Measurements from ENCODE around the gene RXRA.

The RXRA gene

DNA sequence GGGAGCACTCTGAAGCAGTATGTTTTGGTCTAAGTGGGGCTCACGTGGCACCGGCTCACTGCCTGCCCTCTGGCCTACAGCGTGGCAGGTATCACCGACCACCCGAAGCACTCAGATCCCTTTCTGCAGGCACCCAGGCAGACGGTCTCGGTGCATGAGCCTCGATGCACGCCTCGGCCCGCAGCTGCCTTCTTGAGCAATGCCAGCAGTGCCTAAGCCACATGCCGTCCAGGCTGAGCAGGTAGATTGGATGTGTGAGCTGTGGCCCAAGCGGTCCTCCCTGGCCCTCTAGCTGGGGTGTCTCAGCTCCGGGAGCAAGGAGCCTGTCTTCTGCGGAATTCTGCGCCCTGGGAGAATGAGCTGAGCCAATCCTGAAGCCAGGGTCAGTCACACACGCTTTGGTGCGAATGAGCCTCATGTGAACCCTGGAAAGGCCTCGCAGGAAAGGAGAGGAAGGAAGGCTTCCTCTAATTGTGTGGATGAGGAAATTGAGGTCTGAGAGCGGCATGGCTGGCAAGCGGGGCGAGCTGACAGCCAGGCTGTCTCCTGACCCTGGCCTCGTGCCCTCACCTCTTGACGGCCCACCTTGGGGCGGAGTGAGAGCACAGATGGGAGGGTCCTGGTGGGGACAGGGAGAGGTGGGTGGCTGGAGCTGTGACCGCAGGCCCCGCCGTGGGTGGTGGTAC lies 14.4 kb downstream of the RXRA start:
- TF ChIP-seq, protein P1, sequence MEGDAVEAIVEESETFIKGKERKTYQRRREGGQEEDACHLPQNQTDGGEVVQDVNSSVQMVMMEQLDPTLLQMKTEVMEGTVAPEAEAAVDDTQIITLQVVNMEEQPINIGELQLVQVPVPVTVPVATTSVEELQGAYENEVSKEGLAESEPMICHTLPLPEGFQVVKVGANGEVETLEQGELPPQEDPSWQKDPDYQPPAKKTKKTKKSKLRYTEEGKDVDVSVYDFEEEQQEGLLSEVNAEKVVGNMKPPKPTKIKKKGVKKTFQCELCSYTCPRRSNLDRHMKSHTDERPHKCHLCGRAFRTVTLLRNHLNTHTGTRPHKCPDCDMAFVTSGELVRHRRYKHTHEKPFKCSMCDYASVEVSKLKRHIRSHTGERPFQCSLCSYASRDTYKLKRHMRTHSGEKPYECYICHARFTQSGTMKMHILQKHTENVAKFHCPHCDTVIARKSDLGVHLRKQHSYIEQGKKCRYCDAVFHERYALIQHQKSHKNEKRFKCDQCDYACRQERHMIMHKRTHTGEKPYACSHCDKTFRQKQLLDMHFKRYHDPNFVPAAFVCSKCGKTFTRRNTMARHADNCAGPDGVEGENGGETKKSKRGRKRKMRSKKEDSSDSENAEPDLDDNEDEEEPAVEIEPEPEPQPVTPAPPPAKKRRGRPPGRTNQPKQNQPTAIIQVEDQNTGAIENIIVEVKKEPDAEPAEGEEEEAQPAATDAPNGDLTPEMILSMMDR (IDR thresholded peaks at IDR 0.05) = no peak
- peak overlapping the region; percentile 20 for H3K4me3 ChIP-seq
- H3K27ac ChIP-seq = peak overlapping the region; percentile 37 to 86
- DNase-seq (ENCODE audit: low spot score) = no peak

DNA sequence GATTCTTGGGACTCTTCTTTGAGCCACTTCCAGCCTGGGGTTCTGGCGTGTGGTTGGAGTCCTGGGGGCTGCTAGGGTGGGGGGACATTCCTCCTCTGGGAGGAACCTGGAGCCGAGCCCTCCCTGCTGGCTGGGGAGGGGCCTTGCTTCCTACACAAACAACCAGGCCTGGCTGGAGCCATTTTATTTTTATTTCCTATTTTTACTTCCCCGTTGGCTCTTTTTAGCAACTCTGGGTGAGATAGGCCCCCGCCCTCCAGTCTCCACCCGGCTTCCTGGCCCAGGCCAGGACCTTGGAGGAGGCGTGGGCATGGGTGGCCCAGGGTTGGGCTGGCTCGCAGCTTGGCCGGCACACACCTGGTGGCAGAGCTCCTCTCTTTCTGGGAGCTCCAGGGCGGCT lies 15.1 kb downstream of the RXRA start:
- TF ChIP-seq, protein P1 (IDR thresholded peaks at IDR 0.05) = no peak

DNA sequence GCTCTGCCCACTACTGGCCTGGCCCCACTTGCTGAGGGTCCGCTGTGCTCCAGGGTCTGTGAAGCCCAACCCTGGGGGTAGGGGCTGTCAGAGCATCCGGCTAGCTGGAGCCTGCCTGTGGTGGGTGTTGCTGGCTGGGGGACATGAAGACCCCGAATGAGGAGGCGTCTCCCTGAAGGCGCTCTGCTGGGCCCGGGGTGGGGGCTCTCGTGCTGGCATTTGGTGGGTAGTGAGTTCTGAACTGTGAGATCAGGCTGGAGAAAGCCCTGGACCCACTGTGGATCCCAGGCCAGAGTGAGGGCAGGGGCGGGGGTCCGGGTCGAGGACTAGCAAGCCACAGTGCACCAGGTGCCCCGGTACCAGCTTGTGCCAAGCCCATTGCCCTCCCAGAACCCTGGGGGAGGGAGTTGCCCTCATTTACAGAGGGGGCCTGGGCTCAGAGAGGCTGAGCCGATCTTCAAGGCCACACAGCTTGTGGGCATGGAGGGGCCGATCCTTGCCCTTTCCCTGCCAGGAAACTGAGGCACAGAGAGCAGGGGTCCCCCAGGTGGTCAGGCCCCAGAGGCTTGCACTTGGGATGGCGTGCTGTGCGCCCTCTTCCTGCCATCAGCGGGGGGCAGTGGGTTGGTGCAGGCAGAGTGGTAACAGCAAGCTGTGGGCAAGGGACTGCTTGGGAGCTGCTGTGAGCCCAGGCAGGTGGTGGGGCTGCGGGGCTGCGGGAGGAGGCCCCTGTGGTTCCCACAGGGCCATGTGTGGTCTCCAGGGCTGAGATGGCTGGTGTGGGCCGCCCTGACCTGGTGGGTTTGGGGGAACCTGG lies 15.9 kb downstream of the RXRA start:
- DNase-seq (ENCODE audit: low spot score) = no peak
- Histone ChIP-seq H3K4me3 (peak overlapping the region; percentile 10), H3K27ac (peak overlapping the region; percentile 37 to 86)
- TF ChIP-seq, protein P1 (IDR thresholded peaks at IDR 0.05) = no peak

More for the DNA sequence above, 15.1 kb downstream of the RXRA start:
- Histone ChIP-seq H3K4me3 (peak overlapping the region; percentile 10), H3K27ac (peak overlapping the region; percentile 37 to 86)
- no peak for DNase-seq (ENCODE audit: low spot score)

DNA sequence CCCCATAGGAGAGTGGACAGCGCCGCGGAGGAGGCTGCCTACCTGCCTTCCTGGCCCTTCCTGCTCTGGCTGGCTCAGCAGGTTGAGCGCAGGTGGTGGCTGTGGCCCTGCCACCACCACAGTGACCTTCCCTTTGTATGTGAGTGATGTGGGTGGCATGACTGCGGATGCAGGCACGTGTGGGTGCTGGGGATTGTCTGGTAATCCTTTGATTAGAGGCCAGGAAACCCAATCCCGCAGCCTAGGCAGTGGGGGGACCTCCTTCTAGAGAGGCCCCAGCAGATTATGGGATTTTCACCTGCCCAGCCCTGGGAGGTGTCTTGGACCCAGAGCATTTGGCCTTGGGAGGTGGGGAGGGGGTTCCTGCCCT lies 16.5 kb downstream of the RXRA start:
- no peak for DNase-seq (ENCODE audit: low spot score)
- H3K27ac ChIP-seq = peak overlapping the region in 1 of 2 donors; percentile 86
- TF ChIP-seq, protein P1 (IDR thresholded peaks at IDR 0.05) = no peak
- no peak overlapping the region for H3K4me3 ChIP-seq

DNA sequence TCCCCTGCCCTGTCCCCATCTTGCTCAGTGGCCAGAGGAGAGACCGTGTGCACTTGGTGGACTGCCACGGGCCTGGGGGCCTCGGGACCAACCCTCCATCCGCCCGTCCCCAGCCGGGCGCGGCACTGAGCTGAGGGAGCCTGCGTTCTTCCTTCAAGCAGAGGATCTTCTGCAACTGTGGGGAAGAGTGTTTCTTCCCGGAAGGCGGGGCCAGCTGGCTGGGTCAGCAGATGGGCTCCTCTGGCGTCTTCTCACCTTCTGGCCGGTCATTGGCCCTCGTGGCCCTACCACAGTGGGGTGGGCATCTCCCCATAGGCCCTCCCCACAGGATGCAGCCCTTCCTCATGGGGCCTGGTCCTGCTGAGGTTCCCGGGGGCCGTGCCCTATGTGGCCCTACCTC lies 17.4 kb downstream of the RXRA start:
- peak overlapping the region in 1 of 2 donors; percentile 86 for H3K27ac ChIP-seq
- DNase-seq (ENCODE audit: low spot score) = no peak

DNA sequence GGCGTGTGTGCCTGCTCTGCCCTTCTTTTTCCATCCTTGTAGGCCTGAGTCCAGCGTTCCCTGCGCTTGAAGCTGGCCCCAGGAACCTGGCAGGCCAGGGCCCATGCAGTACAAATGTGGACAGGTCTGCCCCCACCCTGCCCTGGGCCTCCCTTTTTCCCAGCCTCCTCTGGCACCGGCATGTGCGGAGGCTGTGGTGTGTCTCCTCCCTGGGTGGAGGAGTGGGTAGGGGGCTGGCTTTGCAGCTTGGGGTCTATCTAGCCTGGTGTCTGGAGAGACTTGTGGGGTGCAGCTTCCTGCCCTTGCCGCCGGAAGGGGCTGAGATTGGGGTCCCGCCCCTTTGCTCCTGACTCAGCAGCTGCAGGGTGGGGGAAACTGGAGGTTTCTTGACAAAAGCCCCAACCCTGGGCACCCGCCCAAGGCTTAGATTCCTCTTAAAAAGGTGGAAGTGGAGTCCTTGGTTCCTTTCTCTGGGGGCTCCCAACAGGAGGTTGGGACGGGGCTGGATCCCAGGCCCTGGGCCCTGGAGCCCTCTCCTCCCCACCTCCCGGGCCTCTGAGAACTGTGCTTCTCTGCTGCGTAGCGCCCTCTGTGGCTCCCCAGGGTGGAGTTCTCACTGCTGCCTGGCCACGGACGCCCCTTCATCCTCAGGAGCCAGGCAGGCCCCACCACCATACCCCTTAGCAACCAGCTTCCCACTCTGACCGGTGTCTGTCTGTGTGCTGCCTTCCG lies 18.0 kb downstream of the RXRA start:
- Histone ChIP-seq H3K27ac (peak overlapping the region in 1 of 2 donors; percentile 86), H3K4me3 (peak overlapping the region; percentile 28)
- TF ChIP-seq, protein P1 (IDR thresholded peaks at IDR 0.05) = no peak
- no peak for DNase-seq (ENCODE audit: low spot score)

More for the DNA sequence above, 17.4 kb downstream of the RXRA start:
- TF ChIP-seq, protein P1 (IDR thresholded peaks at IDR 0.05) = no peak
- H3K4me3 ChIP-seq = peak overlapping the region; percentile 17

All from coronary artery (tissue), 2 donors.